ENCODE data around the gene TRAF4.

Gene TRAF4

GRCh38 chr17:28747051-28747691, 3.4 kb downstream of the TRAF4 start:
- H3K4me3 ChIP-seq (replicated peaks in 1 of 2; ENCODE audit: low read depth in 2 of 2, low read length in 2 of 2): no peak overlapping the region
- DNase-seq (ENCODE audit: low read depth in 2 of 2): no peak
- TF ChIP-seq CTCF (IDR thresholded peaks at IDR 0.05; ENCODE audit: low read depth, low read length): no peak

- TF ChIP-seq CTCF (IDR thresholded peaks at IDR 0.05; ENCODE audit: low read depth, low read length): no peak
- no peak overlapping the region for H3K4me3 ChIP-seq (replicated peaks in 1 of 2; ENCODE audit: low read depth in 2 of 2, low read length in 2 of 2)
These were observed 4.3 kb downstream of the TRAF4 start for GRCh38 chr17:28747801-28748750.

GRCh38 chr17:28748852-28749515, 5.2 kb downstream of the TRAF4 start:
- no peak for DNase-seq (ENCODE audit: low read depth in 2 of 2)
- TF ChIP-seq CTCF (IDR thresholded peaks at IDR 0.05; ENCODE audit: low read depth, low read length): no peak
- no peak overlapping the region for H3K4me3 ChIP-seq (replicated peaks in 1 of 2; ENCODE audit: low read depth in 2 of 2, low read length in 2 of 2)

More at GRCh38 chr17:28747801-28748750, 4.3 kb downstream of the TRAF4 start:
- DNase-seq (ENCODE audit: low read depth in 2 of 2): no peak

- H3K4me3 ChIP-seq (replicated peaks in 1 of 2; ENCODE audit: low read depth in 2 of 2, low read length in 2 of 2): no peak overlapping the region
- no peak for DNase-seq (ENCODE audit: low read depth in 2 of 2)
- no peak for TF ChIP-seq CTCF (IDR thresholded peaks at IDR 0.05; ENCODE audit: low read depth, low read length)
These were observed 5.8 kb downstream of the TRAF4 start for GRCh38 chr17:28749516-28750177.

GRCh38 chr17:28750178-28751047, 6.6 kb downstream of the TRAF4 start:
- TF ChIP-seq CTCF (IDR thresholded peaks at IDR 0.05; ENCODE audit: low read depth, low read length): peak; percentile 100
- peak; percentile 95 to 96 for DNase-seq (ENCODE audit: low read depth in 2 of 2)
- no peak overlapping the region for H3K4me3 ChIP-seq (replicated peaks in 1 of 2; ENCODE audit: low read depth in 2 of 2, low read length in 2 of 2)

All from cardiac fibroblast (primary cell).